Endothelial cell of umbilical vein (primary cell): ENCODE data around the gene NFKB2. TPM values are rescaled to one million over a fixed set of nuclear protein-coding genes. Genes with fewer than 3 reads are reported as not detected.

ENCODE experiments used
- BruUV-seq: library from RNA; stranded (reverse); fragments of 400-500 nt; replicated peaks from 2 replicates; lab custom pipeline; 2021; lab: Mats Ljungman, UMichigan
- CTCF ChIA-PET: fragments of 300-600, 350-600 bp; sonication (Branson Sonifier 250); formaldehyde crosslinking; loops from one replicate; lab custom pipeline; 2021; ENCODE audit warnings: antibody characterized with exemption, inconsistent platforms; lab: Charles Lee
- POLR2A ChIA-PET: fragments of 300-600, 350-600 bp; sonication (Branson Sonifier 250); formaldehyde crosslinking; loops from one replicate; lab custom pipeline; 2021; ENCODE audit warnings: antibody characterized with exemption, inconsistent platforms; lab: Charles Lee
- DNase-seq: peaks from one replicate; pipeline ENCODE4 v3.0.0-alpha.2; 2011; ENCODE audit warnings: low read depth, low spot score
- FAIRE-seq: peaks from 2 replicates; lab custom pipeline; 2011; peaks lifted over from hg19 to GRCh38; lab: Jason Lieb, UNC
- H2AFZ ChIP-seq: 2 replicates; pipeline ENCODE4 v1.6.0; 2012; ENCODE audit warnings: low read depth, low read length, control low read depth, inconsistent platforms
- H3K27ac ChIP-seq: 2 replicates; pipeline ENCODE4 v1.5.1; 2011; ENCODE audit warnings: low read depth, mild to moderate bottlenecking, control low read depth, low read length, moderate library complexity; ENCODE audit not compliant: insufficient read depth
- H3K27me3 ChIP-seq, 2 experiments: 2 replicates each; pipeline versions ENCODE4 v1.6.0 to v1.6.1; 2011; ENCODE audit warnings: low read length in 2 of 2, mixed read lengths in 1 of 2; ENCODE audit not compliant: control insufficient read depth in 2 of 2, insufficient read depth in 2 of 2
- H3K36me3 ChIP-seq, 2 experiments: 2 replicates in 1 of 2; 3 replicates in 1 of 2; pipeline ENCODE4 v1.5.1; 2011; ENCODE audit warnings: low read length in 2 of 2, mild to moderate bottlenecking in 1 of 2, moderate library complexity in 1 of 2; ENCODE audit not compliant: control insufficient read depth in 2 of 2, insufficient read depth in 2 of 2; ENCODE audit errors: extremely low read depth in 1 of 2
- H3K4me1 ChIP-seq: 3 replicates; pipeline ENCODE4 v1.5.1; 2011; ENCODE audit warnings: mild to moderate bottlenecking, low read length; ENCODE audit not compliant: control insufficient read depth, insufficient read depth; ENCODE audit errors: extremely low read depth
- H3K4me2 ChIP-seq: 2 replicates; pipeline ENCODE4 v1.6.1; 2011; ENCODE audit warnings: low read length, control low read depth, mixed read lengths; ENCODE audit not compliant: insufficient read depth
- H3K4me3 ChIP-seq, 3 experiments: fragments of 200-600 bp in 1 of 3; sonication (generic), shearing (Covaris generic) in 1 of 3; replicated peaks in 1 of 3; 2 replicates each; pipeline ENCODE4 v1.5.1; 2011 to 2016; ENCODE audit warnings: control low read depth in 3 of 3, low read length in 3 of 3, mild to moderate bottlenecking in 2 of 3, inconsistent platforms in 1 of 3, low read depth in 1 of 3, moderate library complexity in 1 of 3; ENCODE audit not compliant: insufficient read depth in 1 of 3
- H3K79me2 ChIP-seq: 2 replicates; pipeline ENCODE4 v1.6.0; 2012; ENCODE audit warnings: low read length, inconsistent platforms; ENCODE audit not compliant: control insufficient read depth, insufficient read depth
- H3K9ac ChIP-seq: replicated peaks from 2 replicates; pipeline ENCODE3; 2011; ENCODE audit warnings: low read length, control low read depth; ENCODE audit not compliant: insufficient read depth; ENCODE audit errors: extremely low read depth
- H3K9me1 ChIP-seq: replicated peaks from 3 replicates; pipeline ENCODE4 v1.6.0; 2011; ENCODE audit warnings: mild to moderate bottlenecking, low read length; ENCODE audit not compliant: control insufficient read depth, insufficient read depth; ENCODE audit errors: extremely low read depth
- H3K9me3 ChIP-seq: replicated peaks from 2 replicates; pipeline ENCODE4 v1.5.1; 2012; ENCODE audit warnings: low read length, inconsistent platforms; ENCODE audit not compliant: control insufficient read depth, insufficient read depth
- H4K20me1 ChIP-seq: replicated peaks from 2 replicates; pipeline ENCODE3; 2011; ENCODE audit warnings: mild to moderate bottlenecking, low read length; ENCODE audit not compliant: control insufficient read depth, insufficient read depth; ENCODE audit errors: extremely low read depth
- CTCF ChIP-seq, 2 donors: IDR thresholded peaks; 1 replicate in 1 of 2; 2 replicates in 1 of 2; pipeline ENCODE4 v1.5.1; 2011; ENCODE audit warnings: low read length in 2 of 2, mild to moderate bottlenecking in 2 of 2, moderate library complexity in 2 of 2, control low read depth in 1 of 2, inconsistent platforms in 1 of 2, low read depth in 1 of 2; ENCODE audit not compliant: insufficient read depth in 1 of 2; ENCODE audit errors: extremely low read depth in 1 of 2
- EZH2 ChIP-seq: IDR thresholded peaks from 2 replicates; pipeline ENCODE4 v1.6.1; 2012; ENCODE audit warnings: borderline replicate concordance, low read depth, mild to moderate bottlenecking, moderate library complexity, low read length, inconsistent platforms; ENCODE audit not compliant: severe bottlenecking
- GATA2 ChIP-seq: IDR thresholded peaks from 2 replicates; pipeline ENCODE4 v1.7.0; 2011; ENCODE audit warnings: low read depth, mild to moderate bottlenecking, moderate library complexity, mixed read lengths, low read length; ENCODE audit not compliant: insufficient read length, insufficient read depth
- POLR2A ChIP-seq: IDR thresholded peaks from 2 replicates; pipeline ENCODE4 v1.6.1; 2012; ENCODE audit warnings: low read depth, mild to moderate bottlenecking, control low read depth, low read length
- dilution Hi-C: fragments of 300-500 bp; cut with MboI; formaldehyde crosslinking; loops from one replicate; pipeline ENCODE4 v1.15.0; 2019; ENCODE audit warnings: low sequenced_read_pairs; ENCODE audit not compliant: extremely low pct_ligation_motif_present
- intact Hi-C: fragments of 100-400 bp; cut with micrococcal nuclease; formaldehyde crosslinking; loops from one replicate; pipeline ENCODE4 v1.10.0; 2022
- polyA plus RNA-seq, 4 experiments: library from polyadenylated mRNA; depleted of rRNA in 3 of 4; stranded (reverse) in 3 of 4; unstranded in 1 of 4; fragments of >200 nt; gene quantifications; 2 replicates each; pipeline versions ENCODE4 v1.2.1 to v1.2.3, GENCODE V29; 2011 to 2012; ENCODE audit warnings: missing spikeins in 1 of 4
- total RNA-seq: library from RNA; stranded (reverse); gene quantifications from 2 replicates; pipeline ENCODE4 v1.2.3, GENCODE V29; 2021

NFKB2 gene
- total and polyA plus RNA-seq, 2 donors (not counting 3 experiments of a cell fraction or from before 2014, with no cell fraction given) = 21.0 to 25.6 TPM

DNA sequence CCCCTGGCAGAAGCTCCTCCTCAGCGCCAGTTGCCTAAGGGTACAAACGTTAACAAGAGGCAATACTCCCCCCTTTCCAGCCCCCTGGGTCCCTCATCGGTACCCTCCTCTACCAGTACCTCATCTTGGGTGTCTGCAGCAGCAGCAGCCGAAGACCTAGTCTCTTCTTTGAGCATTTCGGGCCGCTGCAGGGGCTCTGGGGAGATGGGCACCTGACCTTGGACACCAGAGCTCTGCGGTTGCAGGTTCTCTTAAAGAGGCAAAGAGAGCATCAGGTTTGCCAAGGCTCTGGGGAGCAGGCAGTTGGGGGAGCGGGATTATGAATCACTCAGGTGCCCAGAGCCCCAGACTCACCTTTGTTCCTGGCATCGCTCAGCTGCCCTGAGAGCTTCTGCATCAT lies 28.6 kb downstream of the NFKB2 start:
- peaks cover 20% of the 10 kb centered on the region for H3K4me1 ChIP-seq
- FAIRE-seq (no peak), DNase-seq (no peak)
- no peaks in the 10 kb centered on the region for H3K9me1 ChIP-seq
- H2AFZ ChIP-seq = no peak overlapping the region
- TF ChIP-seq GATA2 (no peak), CTCF (IDR thresholded peaks at IDR 0.05; ENCODE audit: extremely low read depth in 1 of 2, insufficient read depth in 1 of 2, low read depth in 1 of 2, low read length in 2 of 2) (no peak)
- POLR2A ChIA-PET = no interaction called here
- no peaks in the 10 kb centered on the region for H3K79me2 ChIP-seq
- CTCF ChIA-PET = interaction anchor here (1.4 to 6.5 kb wide), 5 partner anchors 8 to 194 kb away, joined by 4 to 74 read pairs (median 25); partner anchors contain the start of gene CUEDC2
- H4K20me1 ChIP-seq = no peaks in the 10 kb centered on the region
- peaks cover 0 to under 1% of the 10 kb centered on the region in 2 experiments for H3K27me3 ChIP-seq
- H3K9ac ChIP-seq = no peak overlapping the region
- no peaks in the 10 kb centered on the region for H3K9me3 ChIP-seq
- no peak overlapping the region for H3K27ac ChIP-seq
- H3K4me3 ChIP-seq = no peak overlapping the region
- intact Hi-C loops = loop anchor here (5.0 kb wide), 3 partner anchors 78 to 223 kb away; partner anchors contain the start of genes ACTR1A and SUFU
- H3K36me3 ChIP-seq = peaks cover 0 to 9% of the 10 kb centered on the region in 2 experiments
- dilution Hi-C loops = no loop called here
- H3K4me2 ChIP-seq = no peak overlapping the region
- no TSS peak for BruUV-seq

- Histone ChIP-seq H3K9me3 (no peaks in the 10 kb centered on the region), H3K4me3 (no peak overlapping the region), H4K20me1 (no peaks in the 10 kb centered on the region), H3K9me1 (no peaks in the 10 kb centered on the region), H3K27me3 (no peaks in the 10 kb centered on the region), H3K36me3 (peaks cover 0 to 9% of the 10 kb centered on the region in 2 experiments), H3K27ac (no peak overlapping the region), H3K79me2 (no peaks in the 10 kb centered on the region), H3K4me1 (peaks cover 16% of the 10 kb centered on the region), H3K9ac (no peak overlapping the region), H2AFZ (no peak overlapping the region), H3K4me2 (no peak overlapping the region)
- TF ChIP-seq EZH2 (no peak), POLR2A (peak; percentile 18), GATA2 (no peak)
- BruUV-seq = no TSS peak
- DNase-seq = no peak
- ChIA-PET POLR2A (no interaction called here), CTCF (interaction anchor here (1.4 to 6.5 kb wide), 3 partner anchors 20 to 195 kb away, joined by 4 to 74 read pairs (median 51); no protein-coding TSS in a partner anchor)
- FAIRE-seq = no peak
- dilution Hi-C loops = no loop called here
- intact Hi-C loops = loop anchor here (5.0 kb wide), 3 partner anchors 77 to 222 kb away; partner anchors contain the start of genes ACTR1A and SUFU
Measured at GRCh38 chr10:102424916-102425315, 29.4 kb downstream of the NFKB2 start.
